ENCODE results near the gene EBPL.

Gene EBPL

DNA sequence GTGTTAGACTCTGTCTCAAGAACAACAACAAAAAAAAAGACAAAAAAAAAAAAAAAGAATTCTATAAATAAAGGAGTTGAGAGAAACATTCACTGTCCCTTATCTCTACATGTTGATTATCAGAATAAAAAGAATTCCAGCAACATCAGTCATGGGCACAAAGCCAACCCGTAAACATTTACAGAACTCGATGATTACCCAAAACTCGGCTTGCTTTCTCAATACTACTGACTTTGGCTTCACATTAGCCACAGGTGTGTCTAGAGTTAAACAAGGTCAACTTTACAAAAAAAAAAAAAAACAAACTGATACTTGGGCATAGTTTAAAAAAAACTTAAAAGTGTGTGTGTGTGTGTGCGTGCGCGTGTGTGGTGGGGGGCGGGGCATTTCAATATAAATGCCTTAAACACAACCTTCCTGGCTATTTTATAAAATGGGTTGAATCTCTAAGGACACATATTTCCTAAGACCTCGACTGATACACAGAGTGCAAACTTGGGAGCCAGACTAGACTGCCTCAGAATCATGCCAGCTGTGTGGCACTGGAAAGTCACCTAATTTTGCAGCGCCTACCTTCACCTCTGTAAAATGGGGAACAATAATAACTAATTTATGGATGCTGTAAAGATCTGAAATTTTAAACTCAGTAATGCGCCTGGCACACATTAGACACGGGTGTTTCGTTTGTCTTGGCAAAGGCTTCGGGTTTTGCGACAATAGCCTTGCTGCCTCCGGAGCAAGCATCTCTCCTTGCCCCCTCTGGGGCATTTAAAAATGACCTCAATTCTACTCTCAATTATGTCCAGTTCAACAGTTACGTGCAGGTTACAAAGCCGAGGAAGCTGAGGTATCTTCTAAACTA is 922 bp downstream of the EBPL start:
- DNase-seq (ENCODE audit: low spot score) = no peak
- TF ChIP-seq, protein P1, sequence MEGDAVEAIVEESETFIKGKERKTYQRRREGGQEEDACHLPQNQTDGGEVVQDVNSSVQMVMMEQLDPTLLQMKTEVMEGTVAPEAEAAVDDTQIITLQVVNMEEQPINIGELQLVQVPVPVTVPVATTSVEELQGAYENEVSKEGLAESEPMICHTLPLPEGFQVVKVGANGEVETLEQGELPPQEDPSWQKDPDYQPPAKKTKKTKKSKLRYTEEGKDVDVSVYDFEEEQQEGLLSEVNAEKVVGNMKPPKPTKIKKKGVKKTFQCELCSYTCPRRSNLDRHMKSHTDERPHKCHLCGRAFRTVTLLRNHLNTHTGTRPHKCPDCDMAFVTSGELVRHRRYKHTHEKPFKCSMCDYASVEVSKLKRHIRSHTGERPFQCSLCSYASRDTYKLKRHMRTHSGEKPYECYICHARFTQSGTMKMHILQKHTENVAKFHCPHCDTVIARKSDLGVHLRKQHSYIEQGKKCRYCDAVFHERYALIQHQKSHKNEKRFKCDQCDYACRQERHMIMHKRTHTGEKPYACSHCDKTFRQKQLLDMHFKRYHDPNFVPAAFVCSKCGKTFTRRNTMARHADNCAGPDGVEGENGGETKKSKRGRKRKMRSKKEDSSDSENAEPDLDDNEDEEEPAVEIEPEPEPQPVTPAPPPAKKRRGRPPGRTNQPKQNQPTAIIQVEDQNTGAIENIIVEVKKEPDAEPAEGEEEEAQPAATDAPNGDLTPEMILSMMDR (IDR thresholded peaks at IDR 0.05; ENCODE audit: extremely low read depth, missing control alignments) = no peak

DNA sequence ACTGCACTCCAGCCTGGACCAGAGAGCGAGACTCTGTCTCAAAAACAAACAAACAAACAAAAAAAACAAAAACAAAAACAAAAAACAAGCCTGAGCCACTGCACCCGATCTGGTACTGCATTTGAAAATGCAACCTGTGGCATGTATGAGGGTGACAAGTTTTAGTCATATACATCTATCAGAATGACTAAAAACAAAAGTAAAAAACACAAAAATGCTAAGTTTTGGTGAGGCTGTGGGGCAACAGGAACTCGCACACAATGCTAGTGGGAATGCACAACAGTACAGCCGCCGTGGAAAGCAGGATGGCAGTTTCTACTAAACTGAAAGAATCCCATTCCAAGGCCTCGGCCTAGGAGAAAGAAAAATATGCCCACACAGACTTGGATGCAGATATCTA is 7.8 kb downstream of the EBPL start:
- peak; percentile 50 for DNase-seq (ENCODE audit: low spot score)
- TF ChIP-seq, protein P1 (IDR thresholded peaks at IDR 0.05; ENCODE audit: extremely low read depth, missing control alignments) = no peak

DNA sequence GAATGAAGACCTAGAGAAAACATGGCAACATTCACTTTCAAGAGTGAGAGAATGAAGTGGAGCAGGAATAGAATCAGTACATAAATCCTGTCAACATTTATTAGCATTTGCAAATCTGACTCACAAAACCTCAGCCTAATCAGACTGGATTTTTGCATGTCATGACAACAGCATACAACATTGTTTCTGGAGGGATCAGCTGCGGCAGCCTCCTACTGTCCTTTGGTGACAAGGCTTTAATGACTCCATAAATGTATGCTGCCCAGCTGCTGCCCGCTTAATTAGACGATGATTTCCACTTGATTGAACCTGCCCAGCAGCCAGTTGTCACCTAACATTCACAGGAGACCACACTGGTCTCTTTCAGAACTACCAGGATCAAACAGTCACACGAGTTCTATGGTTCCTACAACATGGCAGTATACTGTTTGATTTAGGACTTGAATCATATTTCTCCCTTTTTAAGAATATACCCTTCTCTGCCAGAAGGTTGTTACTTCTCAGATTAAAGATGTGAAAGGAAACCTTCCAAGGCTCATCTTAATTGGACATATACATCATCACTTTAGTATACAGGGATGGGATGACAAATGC is 9.3 kb downstream of the EBPL start:
- TF ChIP-seq, protein P1 (IDR thresholded peaks at IDR 0.05; ENCODE audit: extremely low read depth, missing control alignments) = no peak
- no peak for DNase-seq (ENCODE audit: low spot score)

DNA sequence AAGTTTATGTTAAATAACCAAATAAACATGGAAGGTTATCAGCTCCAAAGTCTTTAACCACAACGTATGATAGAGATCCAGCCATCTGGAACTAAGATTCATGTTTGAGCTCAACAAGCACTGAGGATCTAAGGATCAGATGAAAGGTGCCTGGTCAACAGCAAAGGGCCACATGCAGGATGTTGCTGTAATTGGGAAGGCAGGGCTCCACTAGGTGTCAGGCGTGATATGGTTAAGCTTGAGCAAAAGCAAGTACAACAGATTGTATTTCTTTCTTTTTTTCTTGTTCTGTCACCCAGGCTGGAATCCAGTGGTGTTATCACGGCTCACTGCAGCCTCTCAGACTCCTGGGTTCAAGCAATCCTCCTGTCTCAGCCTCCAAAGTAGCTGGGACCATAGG is 12.0 kb downstream of the EBPL start:
- TF ChIP-seq, protein P1 (IDR thresholded peaks at IDR 0.05; ENCODE audit: extremely low read depth, missing control alignments) = no peak
- peak; percentile 53 for DNase-seq (ENCODE audit: low spot score)

DNA sequence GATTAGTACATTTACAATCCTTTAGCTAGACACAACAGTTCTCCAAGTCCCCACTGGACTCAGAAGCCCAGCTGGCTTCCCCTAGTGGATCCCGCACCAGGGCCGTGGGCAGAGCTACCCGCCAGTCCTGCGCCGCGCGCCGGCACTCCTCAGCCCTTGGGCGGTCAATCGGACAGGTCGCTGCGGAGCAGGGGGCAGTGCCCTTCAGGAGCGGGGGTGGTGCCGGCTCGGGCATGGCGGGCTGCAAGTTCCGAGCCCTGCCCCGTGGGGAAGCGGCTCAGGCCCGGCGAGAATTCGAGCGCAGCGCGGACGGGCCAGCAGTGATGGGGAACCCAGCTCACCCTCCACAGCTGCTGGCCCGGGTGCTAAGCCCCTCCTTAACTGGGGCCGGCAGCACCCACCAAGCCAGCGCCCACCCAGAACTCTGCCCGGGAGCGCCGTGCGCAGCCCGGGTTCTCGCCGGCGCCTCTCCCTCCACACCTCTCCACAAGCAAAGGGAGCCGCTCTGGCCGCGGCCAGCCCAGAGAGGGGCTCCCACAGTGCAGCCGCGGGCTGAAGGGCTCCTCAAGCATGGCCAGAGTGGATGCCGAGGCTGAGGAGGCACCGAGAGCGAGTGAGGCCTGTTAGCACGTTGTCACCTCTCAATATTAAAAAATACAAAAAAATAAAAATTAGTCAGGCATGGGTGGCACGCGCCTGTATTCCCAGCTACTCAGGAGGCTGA is 12.9 kb downstream of the EBPL start:
- DNase-seq (ENCODE audit: low spot score) = no peak
- TF ChIP-seq, protein P1 (IDR thresholded peaks at IDR 0.05; ENCODE audit: extremely low read depth, missing control alignments) = no peak

DNA sequence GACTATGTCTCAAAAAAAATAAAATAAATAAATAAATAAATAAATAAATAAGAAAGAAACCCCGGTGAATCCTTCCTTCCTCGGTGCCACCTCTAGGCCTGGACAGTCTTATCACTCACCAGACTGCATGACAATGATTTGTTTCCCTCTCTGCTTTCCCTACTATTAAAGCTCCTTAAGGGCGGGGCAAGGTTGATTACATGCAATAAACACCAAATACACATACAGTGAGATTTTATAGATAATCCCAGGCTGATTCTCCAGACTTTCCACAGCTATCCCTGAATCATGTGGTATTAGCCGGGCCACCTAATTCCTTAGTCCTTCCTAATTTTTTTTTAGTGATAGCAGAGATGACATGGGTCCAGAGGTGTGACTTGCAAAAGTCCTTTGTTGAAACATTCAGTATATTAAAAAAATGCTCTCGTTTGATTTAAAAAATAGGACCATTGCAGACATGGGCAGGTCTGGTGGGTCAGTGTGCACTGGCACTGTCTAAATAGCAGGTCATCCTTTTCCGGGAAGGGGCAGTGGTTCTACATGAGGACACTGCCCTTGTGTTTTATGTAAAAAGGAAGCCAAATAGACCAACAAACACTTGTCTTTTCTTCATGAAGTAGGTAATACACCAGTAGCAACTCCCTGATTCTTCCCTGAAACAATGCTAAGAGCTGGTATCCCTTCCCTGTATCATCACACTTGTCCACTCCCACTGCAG is 14.5 kb downstream of the EBPL start:
- no peak for DNase-seq (ENCODE audit: low spot score)
- TF ChIP-seq, protein P1 (IDR thresholded peaks at IDR 0.05; ENCODE audit: extremely low read depth, missing control alignments) = no peak
